GM18511 (cell line): ENCODE measurements around the gene TCP1.
"Not testable (repeated sequence)": the region's sequence is repeated elsewhere in the genome, so short reads cannot be mapped to it uniquely, and the experiment has no call there.

Experiments
- ATAC-seq: cut with Tn5 transposase; IDR thresholded peaks from one replicate; pipeline ENCODE4 v1.9.1; 2021; ENCODE audit warnings: mild to moderate bottlenecking, moderate library complexity; ENCODE audit not compliant: unreplicated experiment

TCP1 gene

DNA sequence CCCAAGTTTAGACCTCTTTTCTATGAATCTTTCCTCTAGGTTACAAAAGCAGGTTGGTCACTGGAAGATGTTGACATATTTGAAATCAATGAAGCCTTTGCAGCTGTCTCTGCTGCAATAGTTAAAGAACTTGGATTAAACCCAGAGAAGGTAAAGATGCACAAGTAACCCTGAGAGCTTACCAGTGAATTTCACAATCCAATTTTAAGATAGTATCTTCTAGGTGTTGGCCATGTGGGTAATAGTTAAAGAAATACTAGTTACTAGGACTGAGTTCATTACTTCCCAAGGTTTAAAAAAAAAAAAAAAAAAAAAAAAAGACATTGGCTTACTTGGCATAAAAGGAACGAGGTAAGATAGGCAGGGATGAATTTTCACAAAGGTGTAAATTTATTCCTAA lies 11.3 kb downstream of the TCP1 start:
- ATAC-seq: no peak

DNA sequence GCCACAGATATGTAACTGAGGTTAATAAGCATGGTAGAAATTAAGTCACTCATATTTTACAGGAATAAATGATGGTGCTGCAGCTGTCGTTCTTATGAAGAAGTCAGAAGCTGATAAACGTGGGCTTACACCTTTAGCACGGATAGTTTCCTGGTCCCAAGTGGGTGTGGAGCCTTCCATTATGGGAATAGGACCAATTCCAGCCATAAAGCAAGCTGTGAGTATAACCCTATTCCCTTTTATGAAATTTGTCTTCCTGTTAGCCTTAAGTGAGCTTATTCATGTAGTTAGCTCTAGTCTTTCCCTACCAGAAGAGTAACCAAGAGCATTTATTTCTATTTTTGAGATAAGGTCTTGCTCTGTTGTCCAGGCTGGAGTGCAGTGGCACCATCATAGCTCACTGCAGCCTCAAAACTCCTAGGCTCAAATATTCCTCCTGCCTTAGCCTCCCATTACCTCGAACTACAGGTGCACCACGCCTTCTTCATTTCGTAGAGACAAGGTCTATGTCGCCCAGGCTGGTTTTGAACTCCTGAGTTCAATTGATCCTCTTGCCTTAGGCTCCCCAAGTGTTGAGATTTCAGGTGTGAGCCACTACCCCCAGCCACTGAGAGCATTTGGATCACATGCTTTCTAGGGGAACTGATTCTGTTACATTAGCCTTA lies 12.0 kb downstream of the TCP1 start:
- no peak for ATAC-seq

DNA sequence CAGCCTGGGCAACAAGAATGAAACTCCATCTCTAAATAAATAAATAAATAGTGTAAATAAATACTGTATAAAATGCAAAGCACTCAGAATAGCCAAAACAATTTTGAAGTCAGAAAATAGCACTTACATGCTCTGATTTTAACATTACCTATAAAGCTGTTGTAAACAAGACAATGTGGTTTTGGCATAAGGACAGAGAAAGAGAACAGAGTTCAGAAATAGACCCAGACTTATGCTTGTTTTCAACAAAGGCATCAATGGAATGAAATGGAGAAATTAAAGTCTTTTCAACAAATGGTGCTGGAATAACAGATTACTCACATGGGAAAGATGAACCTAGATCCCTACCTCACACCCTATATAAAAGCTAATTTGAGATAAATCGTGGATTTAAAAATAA lies 17.2 kb downstream of the TCP1 start:
- no peak for ATAC-seq

DNA sequence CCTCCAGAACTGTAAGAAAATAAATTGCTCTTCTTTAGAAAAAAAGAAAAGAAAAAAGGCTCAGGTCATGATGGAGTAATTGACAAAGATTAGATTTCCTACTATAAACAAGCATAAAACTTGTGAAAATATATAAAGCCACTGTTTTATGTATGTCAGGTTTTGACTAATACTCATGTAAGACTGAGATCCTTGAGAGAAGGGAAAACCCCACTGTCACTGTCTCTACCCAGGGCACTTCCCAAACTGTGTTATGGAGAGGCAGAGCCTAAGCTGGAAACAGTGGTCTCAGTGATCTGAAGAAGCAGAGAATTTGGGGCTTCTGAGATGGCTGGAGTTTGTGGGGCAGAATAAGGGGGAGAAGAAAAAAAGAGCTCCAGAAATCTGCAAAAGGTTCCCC lies 19.9 kb downstream of the TCP1 start:
- no peak for ATAC-seq

DNA sequence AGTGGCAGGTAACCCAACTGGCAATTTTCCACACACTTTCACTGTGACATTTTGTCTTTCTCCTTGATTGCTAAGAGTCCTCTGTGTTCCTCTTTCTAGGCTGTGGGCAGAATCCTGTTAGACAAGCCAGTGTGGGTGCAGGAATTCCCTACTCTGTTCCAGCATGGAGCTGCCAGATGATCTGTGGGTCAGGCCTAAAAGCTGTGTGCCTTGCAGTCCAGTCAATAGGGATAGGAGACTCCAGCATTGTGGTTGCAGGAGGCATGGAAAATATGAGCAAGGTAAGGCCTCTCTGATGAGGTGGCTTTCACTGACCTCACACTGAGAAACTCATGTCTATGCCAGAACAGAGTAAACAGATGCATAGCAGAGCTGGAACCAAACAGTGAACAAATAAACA lies 22.5 kb downstream of the TCP1 start:
- no peak for ATAC-seq

DNA sequence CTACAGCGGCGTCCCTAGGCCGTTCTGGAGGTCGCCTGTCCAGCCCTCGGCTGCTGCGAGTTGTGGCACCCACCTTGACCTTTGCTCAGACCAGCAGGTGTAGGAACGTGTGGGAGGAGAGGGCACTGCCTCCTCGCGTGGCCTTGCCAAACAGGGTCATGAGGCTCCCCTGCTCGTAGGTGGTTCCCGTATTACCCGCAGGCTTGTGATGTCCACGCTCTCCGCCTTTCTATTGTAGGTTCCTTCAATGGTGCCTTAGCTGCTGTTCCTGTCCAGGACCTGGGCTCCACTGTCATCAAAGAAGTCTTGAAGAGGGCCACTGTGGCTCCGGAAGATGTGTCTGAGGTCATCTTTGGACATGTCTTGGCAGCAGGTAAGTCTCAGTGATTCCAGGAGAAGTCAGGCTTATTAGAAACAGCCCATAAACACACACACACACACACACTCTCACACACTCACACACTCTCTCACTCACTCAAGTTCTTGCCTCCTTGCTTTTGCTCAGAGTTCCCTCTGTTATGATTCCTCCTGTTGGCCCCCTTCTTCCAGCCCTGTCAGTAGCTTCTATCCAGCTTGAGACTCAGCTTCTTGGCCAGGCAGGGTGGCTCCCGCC lies 26.6 kb downstream of the TCP1 start:
- ATAC-seq: peak; percentile 18

DNA sequence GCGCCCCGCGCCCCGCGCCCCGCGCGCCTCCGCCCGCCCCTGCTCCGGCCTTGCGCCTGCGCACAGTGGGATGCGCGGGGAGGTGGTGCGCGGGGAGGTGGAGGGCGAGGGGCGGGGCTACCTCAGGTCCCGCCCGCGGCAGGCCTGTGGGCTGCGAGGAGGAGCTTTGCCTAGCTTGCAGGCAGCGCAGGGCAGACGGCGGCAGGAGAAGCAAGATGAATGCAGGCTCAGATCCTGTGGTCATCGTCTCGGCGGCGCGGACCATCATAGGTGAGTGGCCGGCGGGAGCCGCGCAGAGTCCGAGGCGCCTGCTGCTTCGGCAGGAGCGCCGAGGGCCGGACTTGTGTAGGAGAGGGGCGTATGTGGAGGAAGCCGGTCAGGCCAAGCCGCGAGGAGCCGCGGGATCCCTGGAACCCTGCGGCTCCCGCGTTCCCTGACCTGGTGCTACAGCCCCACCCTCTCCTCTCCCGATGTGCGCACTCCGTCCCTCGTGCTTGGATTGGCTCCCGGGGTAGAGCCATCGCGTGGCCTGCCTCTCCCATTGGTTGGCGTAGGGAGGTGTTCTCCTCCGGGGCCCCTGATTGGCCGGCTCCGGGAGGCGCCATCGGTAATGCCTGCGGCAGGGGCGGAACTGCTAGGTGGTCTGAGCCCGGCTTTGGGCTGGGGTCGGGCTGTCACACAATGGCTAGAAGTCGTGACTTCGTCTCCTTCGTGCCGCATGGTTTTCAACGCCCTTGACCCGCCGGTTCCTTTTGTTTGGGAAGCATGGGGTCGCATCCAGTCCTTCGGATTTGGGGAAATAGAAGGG lies 27.3 kb downstream of the TCP1 start, which contains the start of gene ACAT2:
ACAT2 (plus strand) TSS at position 173 of the 808 bp plus-strand sequence; CDS start at position 216, 43 bp downstream.
- peak; percentile 97 for ATAC-seq

DNA sequence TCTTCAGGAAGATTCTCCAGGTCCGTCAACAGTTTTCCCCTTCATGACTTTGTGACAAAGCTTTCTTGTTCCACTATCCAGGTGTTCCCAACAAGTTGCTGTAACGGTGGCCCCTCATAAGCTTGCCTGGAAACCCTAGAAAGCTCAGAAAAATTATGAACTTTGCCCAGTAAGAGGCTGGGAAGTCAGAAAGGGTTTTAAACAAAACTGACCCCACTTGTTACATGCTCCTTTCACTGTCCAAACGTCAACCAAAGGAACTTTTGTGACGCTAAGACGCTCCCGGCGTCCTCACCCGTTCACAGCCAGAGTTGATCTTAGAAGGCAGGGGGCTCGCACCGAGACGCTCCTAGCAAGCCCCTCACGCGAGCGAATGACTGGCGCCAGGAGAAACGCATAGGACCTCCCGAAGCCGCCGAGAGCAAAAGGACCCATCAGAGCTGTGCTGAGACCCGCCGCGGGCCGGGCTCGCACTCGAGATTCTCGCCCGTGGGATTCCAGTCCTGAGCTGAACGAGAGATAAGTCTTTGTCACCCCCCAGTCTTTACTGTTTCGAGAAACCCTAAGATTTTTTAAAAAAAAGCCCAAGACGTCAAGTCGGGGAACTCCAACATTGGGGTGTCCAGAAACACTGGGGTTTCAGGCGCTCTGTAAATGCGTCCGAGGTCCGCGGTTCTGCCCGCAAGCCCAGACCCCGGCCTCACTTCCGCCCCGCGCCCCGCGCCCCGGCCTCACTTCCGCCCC lies 28.1 kb downstream of the TCP1 start:
- peak; percentile 4 for ATAC-seq

DNA sequence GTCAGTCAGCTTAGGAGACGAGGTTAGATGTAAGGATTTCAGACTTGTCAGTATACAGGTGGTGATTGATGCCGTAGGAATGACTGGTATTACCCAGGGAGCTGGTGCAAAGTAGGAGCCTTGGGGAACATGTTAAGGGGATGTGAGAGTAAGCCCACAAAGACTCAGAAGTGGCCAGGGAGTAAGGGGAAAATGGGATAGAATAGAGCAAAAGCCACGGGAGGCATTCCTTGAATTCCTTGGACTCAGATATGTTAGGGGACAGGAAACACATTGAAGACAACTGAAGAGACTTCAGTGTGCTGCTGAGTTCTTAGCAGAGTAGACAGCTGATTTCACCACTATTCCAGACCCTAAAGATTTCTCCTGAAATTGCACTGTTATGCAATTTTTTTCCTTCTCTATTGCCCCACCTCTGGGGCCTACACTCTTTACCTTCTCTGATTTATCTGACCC lies 28.8 kb downstream of the TCP1 start:
- ATAC-seq: no peak

DNA sequence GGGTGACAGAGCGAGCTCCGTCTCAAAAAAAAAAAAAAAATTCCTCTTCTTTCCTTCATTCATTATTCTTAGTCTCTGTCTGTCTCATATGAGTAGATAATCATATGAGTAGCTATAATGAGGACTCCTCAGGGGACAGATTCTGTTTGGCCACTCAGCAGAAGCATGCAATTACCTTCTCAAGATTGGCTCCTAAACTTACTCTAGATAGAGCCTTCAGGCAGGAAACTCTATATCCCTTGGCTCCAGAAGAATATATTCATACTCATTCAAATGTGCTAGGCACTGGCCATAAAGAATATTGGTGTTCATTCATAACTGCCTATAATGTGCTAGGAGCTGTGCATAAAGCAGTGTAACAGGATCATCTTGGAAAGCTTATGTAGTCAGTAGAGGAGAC lies 29.8 kb downstream of the TCP1 start:
- ATAC-seq: no peak

DNA sequence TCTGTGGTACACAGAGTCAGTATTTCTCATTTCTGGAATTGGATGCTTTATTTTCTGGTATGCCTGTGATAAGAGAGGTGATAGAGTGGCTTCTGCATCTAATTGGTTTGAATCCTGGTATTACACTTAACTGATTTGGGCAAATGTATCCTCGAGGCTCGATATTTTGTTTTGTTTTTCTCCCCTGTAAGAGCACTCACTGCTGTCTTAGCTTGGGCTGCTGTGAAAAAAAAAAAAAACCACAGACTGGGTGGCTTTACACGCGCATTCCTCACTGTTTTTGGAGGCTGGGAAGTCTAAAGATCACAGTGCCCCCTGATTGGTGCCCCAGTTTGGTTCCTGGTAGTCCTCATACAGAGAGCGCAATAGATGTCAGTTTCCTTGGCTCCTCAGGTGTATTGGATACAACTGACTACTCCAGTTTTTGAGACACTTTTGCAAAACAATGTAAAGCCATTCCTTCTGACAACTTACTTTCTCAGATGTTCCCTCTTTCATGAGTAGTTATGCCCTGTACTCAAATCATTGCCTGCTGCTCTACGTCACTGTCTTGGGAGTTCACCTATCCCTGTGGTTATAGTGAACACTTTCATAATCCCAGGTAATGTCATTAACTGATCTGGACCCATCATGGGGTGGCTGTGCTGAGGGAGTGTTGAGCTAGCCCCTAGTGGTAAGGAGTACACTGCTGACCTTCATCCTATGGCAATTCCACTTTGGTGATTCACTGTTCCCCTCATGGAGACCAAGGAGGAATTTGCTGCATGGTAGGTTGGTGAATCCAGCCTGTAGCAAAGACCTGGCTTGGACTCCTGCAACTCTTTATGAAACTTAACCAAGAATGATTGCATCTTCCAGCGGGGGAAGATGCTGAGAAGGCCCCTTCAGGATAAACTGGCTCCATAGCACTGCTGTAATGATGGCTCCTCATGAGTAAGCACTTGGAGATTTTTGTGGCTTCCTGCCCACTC lies 31.1 kb downstream of the TCP1 start:
- no peak for ATAC-seq

DNA sequence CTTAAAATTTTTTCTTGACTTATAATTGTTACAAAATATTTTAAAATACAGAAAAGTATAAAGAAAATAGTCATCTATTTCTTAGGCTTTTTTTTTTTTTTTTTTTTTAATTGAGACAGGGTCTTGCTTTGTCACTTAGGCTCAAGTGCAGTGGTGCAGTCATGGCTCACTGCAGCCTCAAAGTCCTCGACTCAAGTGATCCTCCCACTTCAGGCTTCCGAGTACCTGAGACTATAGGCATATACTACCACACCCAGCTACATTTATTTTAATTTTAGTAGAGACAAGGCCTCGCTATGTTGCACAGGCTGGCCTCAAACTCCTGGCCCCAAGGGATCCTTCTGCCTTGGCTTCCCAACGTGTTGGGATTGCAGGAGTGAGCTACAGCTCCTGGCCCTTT lies 32.9 kb downstream of the TCP1 start:
- ATAC-seq: no peak

DNA sequence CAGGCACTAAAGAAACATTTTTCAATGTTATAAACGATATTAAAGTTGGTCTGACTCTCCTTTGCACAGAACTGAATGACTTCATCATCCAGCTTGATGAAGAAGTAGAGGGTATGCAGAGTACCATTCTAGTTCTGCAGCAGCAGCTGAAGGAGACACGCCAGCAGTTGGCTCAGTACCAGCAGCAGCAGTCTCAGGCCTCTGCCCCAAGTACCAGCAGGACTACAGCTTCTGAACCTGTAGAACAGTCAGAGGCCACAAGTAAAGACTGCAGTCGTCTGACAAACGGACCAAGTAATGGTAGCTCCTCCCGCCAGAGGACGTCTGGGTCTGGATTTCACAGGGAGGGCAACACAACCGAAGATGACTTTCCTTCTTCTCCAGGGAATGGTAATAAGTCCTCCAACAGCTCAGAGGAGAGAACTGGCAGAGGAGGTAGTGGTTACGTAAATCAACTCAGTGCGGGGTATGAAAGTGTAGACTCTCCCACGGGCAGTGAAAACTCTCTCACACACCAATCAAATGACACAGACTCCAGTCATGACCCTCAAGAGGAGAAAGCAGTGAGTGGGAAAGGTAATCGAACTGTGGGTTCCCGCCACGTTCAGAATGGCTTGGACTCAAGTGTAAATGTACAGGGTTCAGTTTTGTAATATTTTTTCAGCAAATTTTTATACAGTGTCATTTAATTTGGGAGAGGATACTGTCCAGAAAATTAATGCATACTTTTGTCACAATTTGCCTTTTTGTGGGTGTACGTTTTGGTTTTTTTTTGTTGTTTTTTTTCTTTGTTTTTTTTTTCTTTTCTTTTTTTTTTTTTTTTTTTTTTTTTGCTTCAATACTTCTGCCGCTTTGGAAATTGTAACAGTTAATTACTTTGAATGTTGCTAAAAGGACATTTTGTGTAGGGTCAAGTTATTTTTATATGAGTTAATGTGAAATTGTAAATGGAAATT lies 34.2 kb downstream of the TCP1 start:
- ATAC-seq: no peak

DNA sequence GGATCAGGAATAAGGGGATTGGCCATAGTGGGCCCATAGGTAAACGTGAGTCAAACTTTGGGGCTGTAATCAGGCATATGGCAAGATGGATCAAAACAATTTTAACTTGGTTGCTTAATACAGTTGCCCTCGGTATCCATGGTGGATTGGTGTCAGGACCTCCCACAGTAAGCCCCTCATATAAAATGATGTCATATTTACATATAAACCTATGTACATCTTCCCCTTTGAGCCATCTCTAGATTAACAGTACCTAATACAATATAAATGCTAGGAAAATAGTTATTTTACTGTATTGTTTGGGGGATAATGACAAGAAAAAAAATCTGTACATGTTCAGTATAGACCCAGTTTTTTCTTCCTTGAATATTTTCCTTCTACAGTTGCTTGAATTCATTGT lies 35.0 kb downstream of the TCP1 start:
- no peak for ATAC-seq

DNA sequence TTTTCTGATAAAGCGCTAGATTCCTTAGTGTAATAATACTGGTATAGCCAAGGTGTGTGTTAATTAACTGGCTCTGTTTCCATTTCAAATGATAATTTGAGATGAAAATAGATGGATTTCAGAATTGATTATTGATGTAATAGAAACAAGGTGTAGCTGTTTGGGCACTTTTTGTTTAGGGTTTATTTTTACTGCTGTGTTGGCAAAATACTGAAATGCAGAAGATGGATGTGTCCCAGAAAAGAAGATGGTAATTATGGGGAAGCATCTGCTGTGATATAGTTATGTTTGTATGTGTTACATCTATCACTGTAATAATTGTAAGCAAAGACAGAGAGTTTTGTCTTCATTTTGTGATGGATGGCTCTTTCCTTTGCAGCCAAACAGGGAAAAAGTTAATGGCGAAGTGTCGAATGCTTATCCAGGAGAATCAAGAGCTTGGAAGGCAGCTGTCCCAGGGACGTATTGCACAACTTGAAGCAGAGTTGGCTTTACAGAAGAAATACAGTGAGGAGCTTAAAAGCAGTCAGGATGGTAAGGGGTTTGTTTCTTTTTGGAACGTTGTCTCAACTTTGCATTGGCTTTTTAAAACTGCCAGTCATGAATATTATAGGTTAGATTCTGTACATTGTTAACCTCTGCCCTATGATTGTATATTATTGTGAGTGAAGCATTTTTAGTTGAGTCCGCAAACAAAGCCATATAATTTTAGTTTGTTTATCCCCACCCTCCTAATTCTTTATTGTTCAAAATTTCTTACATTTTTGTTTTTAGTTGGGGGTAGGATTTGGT lies 36.1 kb downstream of the TCP1 start:
- ATAC-seq: no peak

DNA sequence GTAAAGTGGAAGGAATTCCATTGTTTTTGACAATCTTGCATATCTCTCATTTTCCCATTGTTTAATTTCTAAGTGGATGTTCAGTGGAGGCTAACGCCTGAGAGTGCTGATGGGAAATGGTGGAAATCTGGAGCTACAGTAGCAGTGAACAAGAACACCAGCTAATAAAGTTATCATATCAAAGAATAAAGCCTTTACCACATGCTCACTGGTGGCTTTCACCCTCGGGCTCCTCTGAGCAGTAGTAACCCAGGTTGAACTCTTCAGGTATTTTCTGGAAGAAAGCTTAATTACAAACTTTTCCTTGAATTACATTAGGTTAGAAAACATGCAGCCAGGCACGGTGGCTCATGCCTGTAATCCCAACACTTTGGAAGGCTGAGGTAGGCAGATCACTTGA lies 38.0 kb downstream of the TCP1 start:
- ATAC-seq: no peak

DNA sequence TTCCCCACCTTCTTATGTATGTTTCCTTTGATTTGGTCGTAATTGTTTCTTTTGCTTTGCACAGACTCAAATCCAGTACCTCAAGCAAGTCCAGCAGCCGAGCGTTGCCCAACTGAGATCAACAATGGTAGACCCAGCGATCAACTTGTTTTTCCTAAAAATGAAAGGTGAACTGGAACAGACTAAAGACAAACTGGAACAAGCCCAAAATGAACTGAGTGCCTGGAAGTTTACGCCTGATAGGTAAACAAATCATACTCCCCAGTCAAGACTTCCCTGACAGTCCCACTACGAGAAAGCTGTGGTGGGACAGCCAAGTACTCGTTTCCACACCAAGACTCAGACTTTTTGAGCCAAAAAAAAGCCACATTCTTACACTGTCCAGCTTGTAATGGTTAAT lies 41.3 kb downstream of the TCP1 start:
- ATAC-seq: not testable (repeated sequence)

DNA sequence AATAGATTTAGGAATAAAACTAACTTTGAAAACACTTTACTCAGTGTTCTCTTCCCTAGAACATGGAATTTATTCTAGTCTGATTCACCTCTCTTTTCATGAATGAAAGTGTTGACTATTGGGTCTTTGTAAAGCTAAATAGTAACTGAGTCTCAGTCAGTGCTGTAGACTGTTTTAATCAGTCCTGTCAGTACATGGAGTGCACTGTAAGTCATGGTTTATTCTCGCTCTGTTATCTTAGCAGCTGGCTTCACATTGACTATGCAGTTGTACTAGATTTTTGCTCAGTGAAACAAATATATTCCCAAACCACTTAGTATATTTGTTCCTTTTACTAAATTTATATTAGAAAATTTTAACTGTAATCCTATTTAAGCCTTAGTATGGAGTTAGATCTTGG lies 42.6 kb downstream of the TCP1 start:
- no peak for ATAC-seq
